ENCODE measurements around the gene MTA1.

MTA1 gene

DNA sequence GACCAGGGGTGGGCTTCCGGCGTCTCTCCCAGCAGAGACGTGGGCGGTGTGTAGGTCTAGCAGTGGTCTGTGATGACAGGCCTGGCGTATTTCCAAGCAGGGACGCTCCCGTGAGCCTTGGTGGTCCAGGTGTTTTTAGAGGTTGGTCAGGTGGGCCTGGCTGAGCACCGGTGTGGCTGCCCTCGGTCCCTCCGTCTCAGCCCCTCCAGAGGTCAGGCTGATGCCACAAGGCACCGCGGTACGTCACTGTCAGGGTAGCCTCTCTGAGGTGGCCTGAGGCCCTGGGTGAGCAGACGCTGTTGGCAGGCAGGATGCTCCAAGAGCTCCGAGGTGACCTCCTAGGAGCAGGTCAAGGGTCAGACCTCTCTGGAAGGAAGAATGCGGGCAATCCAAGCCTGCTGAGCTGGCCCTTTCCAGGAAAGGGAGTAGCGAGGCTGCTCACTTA is 13.6 kb downstream of the MTA1 start:
- TF ChIP-seq POLR2A (IDR thresholded peaks at IDR 0.05; ENCODE audit: extremely low read depth, insufficient read length) (no peak), MAX (IDR thresholded peaks at IDR 0.05; ENCODE audit: low read depth, low read length) (no peak), MYC (IDR thresholded peaks at IDR 0.05; ENCODE audit: low read depth, low read length) (no peak)
- TF ChIP-seq, protein P1, sequence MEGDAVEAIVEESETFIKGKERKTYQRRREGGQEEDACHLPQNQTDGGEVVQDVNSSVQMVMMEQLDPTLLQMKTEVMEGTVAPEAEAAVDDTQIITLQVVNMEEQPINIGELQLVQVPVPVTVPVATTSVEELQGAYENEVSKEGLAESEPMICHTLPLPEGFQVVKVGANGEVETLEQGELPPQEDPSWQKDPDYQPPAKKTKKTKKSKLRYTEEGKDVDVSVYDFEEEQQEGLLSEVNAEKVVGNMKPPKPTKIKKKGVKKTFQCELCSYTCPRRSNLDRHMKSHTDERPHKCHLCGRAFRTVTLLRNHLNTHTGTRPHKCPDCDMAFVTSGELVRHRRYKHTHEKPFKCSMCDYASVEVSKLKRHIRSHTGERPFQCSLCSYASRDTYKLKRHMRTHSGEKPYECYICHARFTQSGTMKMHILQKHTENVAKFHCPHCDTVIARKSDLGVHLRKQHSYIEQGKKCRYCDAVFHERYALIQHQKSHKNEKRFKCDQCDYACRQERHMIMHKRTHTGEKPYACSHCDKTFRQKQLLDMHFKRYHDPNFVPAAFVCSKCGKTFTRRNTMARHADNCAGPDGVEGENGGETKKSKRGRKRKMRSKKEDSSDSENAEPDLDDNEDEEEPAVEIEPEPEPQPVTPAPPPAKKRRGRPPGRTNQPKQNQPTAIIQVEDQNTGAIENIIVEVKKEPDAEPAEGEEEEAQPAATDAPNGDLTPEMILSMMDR (IDR thresholded peaks at IDR 0.05; ENCODE audit: low read depth, low read length), result no peak
- no peak for DNase-seq (ENCODE audit: low read depth)
- H3K4me3 ChIP-seq (ENCODE audit: low read depth, low read length), result no peak overlapping the region

- TF ChIP-seq MYC (IDR thresholded peaks at IDR 0.05; ENCODE audit: low read depth, low read length) (no peak), MAX (IDR thresholded peaks at IDR 0.05; ENCODE audit: low read depth, low read length) (no peak), POLR2A (IDR thresholded peaks at IDR 0.05; ENCODE audit: extremely low read depth, insufficient read length) (no peak)
- TF ChIP-seq, protein P1 (IDR thresholded peaks at IDR 0.05; ENCODE audit: low read depth, low read length), result no peak
- no peak overlapping the region for H3K4me3 ChIP-seq (ENCODE audit: low read depth, low read length)
- DNase-seq (ENCODE audit: low read depth), result no peak
Measured at GRCh38 chr14:105436402-105436801, 16.8 kb downstream of the MTA1 start.

GRCh38 chr14:105436891-105437722 is 17.5 kb downstream of the MTA1 start:
- TF ChIP-seq MAX (IDR thresholded peaks at IDR 0.05; ENCODE audit: low read depth, low read length), result no peak
- TF ChIP-seq POLR2A (IDR thresholded peaks at IDR 0.05; ENCODE audit: extremely low read depth, insufficient read length), result no peak
- TF ChIP-seq, protein P1 (IDR thresholded peaks at IDR 0.05; ENCODE audit: low read depth, low read length), result no peak
- no peak for TF ChIP-seq MYC (IDR thresholded peaks at IDR 0.05; ENCODE audit: low read depth, low read length)
- no peak overlapping the region for H3K4me3 ChIP-seq (ENCODE audit: low read depth, low read length)
- DNase-seq (ENCODE audit: low read depth), result no peak

- no peak for DNase-seq (ENCODE audit: low read depth)
- H3K4me3 ChIP-seq (ENCODE audit: low read depth, low read length), result no peak overlapping the region
- no peak for TF ChIP-seq MAX (IDR thresholded peaks at IDR 0.05; ENCODE audit: low read depth, low read length)
- no peak for TF ChIP-seq MYC (IDR thresholded peaks at IDR 0.05; ENCODE audit: low read depth, low read length)
- TF ChIP-seq, protein P1 (IDR thresholded peaks at IDR 0.05; ENCODE audit: low read depth, low read length), result no peak
- TF ChIP-seq POLR2A (IDR thresholded peaks at IDR 0.05; ENCODE audit: extremely low read depth, insufficient read length), result no peak
Measured at GRCh38 chr14:105437723-105438500, 18.3 kb downstream of the MTA1 start.

DNA sequence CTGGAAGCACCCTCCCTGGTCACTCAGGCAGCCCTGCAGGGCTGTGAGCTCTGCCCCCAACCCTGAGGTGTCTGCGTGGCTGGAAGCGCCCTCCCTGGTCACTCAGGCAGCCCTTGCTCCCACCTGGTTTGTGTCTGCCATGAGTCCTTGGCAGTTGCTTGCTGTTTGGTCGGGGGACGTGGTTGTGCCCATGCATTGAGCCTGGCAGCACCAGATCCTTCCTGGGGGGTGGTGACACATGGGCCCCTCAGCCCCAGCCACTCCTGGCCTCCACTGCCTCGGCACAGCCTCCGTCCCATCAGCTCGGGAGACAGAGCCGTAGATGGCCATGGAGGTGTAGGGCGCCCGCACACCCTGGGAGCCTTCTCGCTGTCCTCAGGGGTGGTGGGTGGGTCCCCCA is 19.6 kb downstream of the MTA1 start:
- H3K4me3 ChIP-seq (ENCODE audit: low read depth, low read length), result no peak overlapping the region
- DNase-seq (ENCODE audit: low read depth), result no peak
- TF ChIP-seq, protein P1 (IDR thresholded peaks at IDR 0.05; ENCODE audit: low read depth, low read length), result no peak
- TF ChIP-seq MYC (IDR thresholded peaks at IDR 0.05; ENCODE audit: low read depth, low read length) (no peak), POLR2A (IDR thresholded peaks at IDR 0.05; ENCODE audit: extremely low read depth, insufficient read length) (no peak), MAX (IDR thresholded peaks at IDR 0.05; ENCODE audit: low read depth, low read length) (no peak)

Data from NB4 (cell line).